HCT116 (cell line): ENCODE data around the gene PARVB.

Source experiments
- ATF3 ChIP-seq: IDR thresholded peaks from 2 replicates; pipeline ENCODE4 v1.6.1; 2012
- CBX3 ChIP-seq: IDR thresholded peaks from 2 replicates; pipeline ENCODE4 v1.6.1; 2012; ENCODE audit warnings: low read depth
- CEBPB ChIP-seq: IDR thresholded peaks from 2 replicates; pipeline ENCODE4 v1.6.1; 2012; ENCODE audit warnings: low read depth
- CTCF ChIP-seq, 3 experiments: fragments of 200-600 bp in 1 of 3; sonication (generic) in 1 of 3; IDR thresholded peaks in 2 of 3; conservative IDR thresholded peaks in 1 of 3; 2 replicates each; pipeline ENCODE4 v1.5.1; 2012 to 2017; ENCODE audit warnings: low read depth in 2 of 3, low read length in 2 of 3, antibody characterized with exemption in 1 of 3, borderline replicate concordance in 1 of 3, control low read depth in 1 of 3, mild to moderate bottlenecking in 1 of 3, mixed read lengths in 1 of 3, mixed run types in 1 of 3, moderate library complexity in 1 of 3; ENCODE audit not compliant: insufficient read depth in 1 of 3
- EZH2 ChIP-seq: fragments of 200-600 bp; sonication (generic); IDR thresholded peaks from 2 replicates; pipeline ENCODE4 v1.6.1; 2017; ENCODE audit warnings: antibody characterized with exemption, mixed run types
- EZH2phosphoT487 ChIP-seq: fragments of 200-600 bp; IDR thresholded peaks from 2 replicates; pipeline ENCODE4 v1.6.1; 2018; ENCODE audit warnings: antibody characterized with exemption, borderline replicate concordance
- POLR2A ChIP-seq: IDR thresholded peaks from 2 replicates; pipeline ENCODE4 v1.7.0; 2011; ENCODE audit warnings: borderline replicate concordance; ENCODE audit not compliant: insufficient read depth, insufficient read length; ENCODE audit errors: extremely low read depth
- POLR2AphosphoS5 ChIP-seq: IDR thresholded peaks from 2 replicates; pipeline ENCODE4 v1.6.1; 2011; ENCODE audit warnings: mild to moderate bottlenecking, low read depth, low read length, moderate library complexity
- REST ChIP-seq: IDR thresholded peaks from 2 replicates; pipeline ENCODE4 v1.6.1; 2012; ENCODE audit warnings: low read depth
- SIN3A ChIP-seq: IDR thresholded peaks from 2 replicates; pipeline ENCODE4 v1.6.1; 2012; ENCODE audit warnings: low read depth
- SP1 ChIP-seq: IDR thresholded peaks from 2 replicates; pipeline ENCODE4 v1.6.1; 2012; ENCODE audit warnings: low read depth

GRCh38 chr22:44193535-44193891 is 169.4 kb downstream of the PARVB start:
- no peak for TF ChIP-seq CTCF (IDR thresholded peaks at IDR 0.05 in 2 of 3, conservative IDR thresholded peaks at IDR 0.05 in 1 of 3; ENCODE audit: borderline replicate concordance in 1 of 3, insufficient read depth in 1 of 3, low read depth in 2 of 3, low read length in 2 of 3)
- no peak for TF ChIP-seq EZH2
- TF ChIP-seq POLR2A: no peak
- TF ChIP-seq SP1: no peak
- no peak for TF ChIP-seq CBX3
- TF ChIP-seq POLR2AphosphoS5: no peak
- no peak for TF ChIP-seq REST
- TF ChIP-seq ATF3: no peak
- TF ChIP-seq CEBPB: no peak
- TF ChIP-seq EZH2phosphoT487: no peak
- TF ChIP-seq SIN3A: no peak
